ENCODE data around the gene MTR. TPM values are rescaled to one million over a fixed set of nuclear protein-coding genes. Genes with fewer than 3 reads are reported as not detected.

Gene MTR
- total and polyA plus RNA-seq, 12 donors = 5.2 to 100 (median 65.4) TPM

GRCh38 chr1:236821091-236821627 lies 26.1 kb downstream of the MTR start:
- no peaks in the 10 kb centered on the region for H3K9me3 ChIP-seq
- H3K27ac ChIP-seq = no peak overlapping the region
- peaks cover 0 to 99% (median 38%) of the 10 kb centered on the region in 9 donors for H3K36me3 ChIP-seq
- ATAC-seq (no peak), DNase-seq (no peak)
- no peak overlapping the region for H3K4me3 ChIP-seq
- intact Hi-C loops (cut with DNase I) = no loop called here
- H3K27me3 ChIP-seq = no peaks in the 10 kb centered on the region
- peaks cover 0 to 5% (median 0%) of the 10 kb centered on the region in 9 donors for H3K4me1 ChIP-seq
- WGBS, 2 donors = 67 to 75% methylated on average over 6 of the region's 6 CpGs
- TF ChIP-seq CTCF (IDR thresholded peaks at IDR 0.05) = no peak

- Histone ChIP-seq H3K27ac (no peak overlapping the region), H3K4me1 (peaks cover 0 to 5% (median 0%) of the 10 kb centered on the region in 9 donors), H3K9me3 (no peaks in the 10 kb centered on the region), H3K36me3 (peaks cover 0 to 99% (median 44%) of the 10 kb centered on the region in 9 donors), H3K4me3 (no peak overlapping the region), H3K27me3 (no peaks in the 10 kb centered on the region)
- no peak for ATAC-seq
- WGBS, 2 donors = 90 to 95% methylated on average over 2 of the region's 2 CpGs
- DNase-seq = no peak
- intact Hi-C loops (cut with DNase I) = no loop called here
- no peak for TF ChIP-seq CTCF (IDR thresholded peaks at IDR 0.05)
These were observed 28.5 kb downstream of the MTR start for GRCh38 chr1:236823559-236823958.

DNA sequence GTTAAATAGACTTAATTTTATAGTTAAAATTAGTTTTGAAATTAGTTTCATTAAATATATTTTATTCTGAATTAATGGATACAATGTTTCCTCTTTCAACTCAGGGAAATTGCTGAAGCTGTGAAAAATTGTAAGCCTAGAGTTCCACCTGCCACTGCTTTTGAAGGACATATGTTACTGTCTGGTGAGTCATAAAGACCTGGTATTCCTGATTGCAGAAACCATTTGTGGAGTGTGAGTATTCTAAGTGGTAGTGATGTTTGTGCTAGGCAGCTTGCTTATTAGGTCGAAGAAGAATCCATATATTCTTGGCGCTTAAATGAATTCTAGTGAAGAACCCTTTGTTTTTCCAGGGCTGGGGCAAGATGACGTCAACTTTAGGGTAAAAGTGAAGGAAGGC lies 34.0 kb downstream of the MTR start:
- no peaks in the 10 kb centered on the region for H3K27me3 ChIP-seq
- ATAC-seq (no peak), DNase-seq (no peak)
- peaks cover 0 to 31% (median 11%) of the 10 kb centered on the region in 9 donors for H3K4me1 ChIP-seq
- H3K36me3 ChIP-seq = peaks cover 0 to 100% (median 35%) of the 10 kb centered on the region in 9 donors
- whole genome bisulfite sequencing, 2 donors = 87% methylated on average over 3 of the region's 3 CpGs
- intact Hi-C loops (cut with DNase I) = no loop called here
- no peaks in the 10 kb centered on the region for H3K9me3 ChIP-seq
- peak overlapping the region in 6 of 10 donors; percentile 37 to 70 (median 64) for H3K27ac ChIP-seq
- no peak for TF ChIP-seq CTCF (IDR thresholded peaks at IDR 0.05)
- H3K4me3 ChIP-seq = no peak overlapping the region

GRCh38 chr1:236830116-236830515 lies 35.0 kb downstream of the MTR start:
- H3K4me1 ChIP-seq = peaks cover 0 to 31% (median 11%) of the 10 kb centered on the region in 9 donors
- intact Hi-C loops (cut with DNase I) = no loop called here
- H3K9me3 ChIP-seq = no peaks in the 10 kb centered on the region
- TF ChIP-seq CTCF (IDR thresholded peaks at IDR 0.05) = no peak
- WGBS, 2 donors = 28 to 35% methylated on average over 3 of the region's 3 CpGs
- no peak overlapping the region for H3K4me3 ChIP-seq
- H3K27ac ChIP-seq = peak overlapping the region in 9 of 10 donors; percentile 37 to 70 (median 64)
- ATAC-seq (peak in 4 of 8 donors; percentile 34 to 63 (median 52)), DNase-seq (no peak)
- H3K27me3 ChIP-seq = no peaks in the 10 kb centered on the region
- peaks cover 0 to 100% (median 29%) of the 10 kb centered on the region in 9 donors for H3K36me3 ChIP-seq

Data from heart right ventricle (tissue), 16 donors.